ENCODE results near the gene PRKG1.

PRKG1 gene

DNA sequence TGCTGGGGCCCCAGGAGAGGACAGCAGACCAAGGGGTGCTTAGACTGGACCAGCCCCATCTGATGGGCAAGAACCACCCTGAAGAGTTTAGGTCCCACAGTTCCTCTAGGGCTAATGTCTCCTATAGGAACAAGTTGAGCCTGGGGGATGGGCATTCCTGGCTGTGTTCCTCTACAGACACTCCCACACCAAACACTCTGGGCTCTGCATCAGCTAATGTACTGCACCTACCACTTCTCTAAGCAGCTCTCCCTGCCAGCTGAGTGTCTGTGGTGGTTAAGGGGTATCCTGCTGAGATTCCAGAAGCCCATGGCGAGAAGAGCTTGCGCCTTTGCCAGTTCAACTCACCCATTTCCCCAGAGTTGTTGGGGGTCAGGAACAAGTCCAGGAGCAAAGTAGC lies 909.2 kb downstream of the PRKG1 start:
- TF ChIP-seq SIN3A (IDR thresholded peaks at IDR 0.05; ENCODE audit: borderline replicate concordance, insufficient read depth, low read length) (no peak), POLR2AphosphoS5 (IDR thresholded peaks at IDR 0.05; ENCODE audit: low read depth, low read length) (no peak), TAF1 (IDR thresholded peaks at IDR 0.05; ENCODE audit: borderline replicate concordance, insufficient read depth, low read length) (no peak), FOXP2 (optimal IDR thresholded peaks at IDR 0.05; ENCODE audit: borderline replicate concordance, extremely low read depth, extremely low read length, insufficient read depth) (no peak)
- TF ChIP-seq, protein P1, sequence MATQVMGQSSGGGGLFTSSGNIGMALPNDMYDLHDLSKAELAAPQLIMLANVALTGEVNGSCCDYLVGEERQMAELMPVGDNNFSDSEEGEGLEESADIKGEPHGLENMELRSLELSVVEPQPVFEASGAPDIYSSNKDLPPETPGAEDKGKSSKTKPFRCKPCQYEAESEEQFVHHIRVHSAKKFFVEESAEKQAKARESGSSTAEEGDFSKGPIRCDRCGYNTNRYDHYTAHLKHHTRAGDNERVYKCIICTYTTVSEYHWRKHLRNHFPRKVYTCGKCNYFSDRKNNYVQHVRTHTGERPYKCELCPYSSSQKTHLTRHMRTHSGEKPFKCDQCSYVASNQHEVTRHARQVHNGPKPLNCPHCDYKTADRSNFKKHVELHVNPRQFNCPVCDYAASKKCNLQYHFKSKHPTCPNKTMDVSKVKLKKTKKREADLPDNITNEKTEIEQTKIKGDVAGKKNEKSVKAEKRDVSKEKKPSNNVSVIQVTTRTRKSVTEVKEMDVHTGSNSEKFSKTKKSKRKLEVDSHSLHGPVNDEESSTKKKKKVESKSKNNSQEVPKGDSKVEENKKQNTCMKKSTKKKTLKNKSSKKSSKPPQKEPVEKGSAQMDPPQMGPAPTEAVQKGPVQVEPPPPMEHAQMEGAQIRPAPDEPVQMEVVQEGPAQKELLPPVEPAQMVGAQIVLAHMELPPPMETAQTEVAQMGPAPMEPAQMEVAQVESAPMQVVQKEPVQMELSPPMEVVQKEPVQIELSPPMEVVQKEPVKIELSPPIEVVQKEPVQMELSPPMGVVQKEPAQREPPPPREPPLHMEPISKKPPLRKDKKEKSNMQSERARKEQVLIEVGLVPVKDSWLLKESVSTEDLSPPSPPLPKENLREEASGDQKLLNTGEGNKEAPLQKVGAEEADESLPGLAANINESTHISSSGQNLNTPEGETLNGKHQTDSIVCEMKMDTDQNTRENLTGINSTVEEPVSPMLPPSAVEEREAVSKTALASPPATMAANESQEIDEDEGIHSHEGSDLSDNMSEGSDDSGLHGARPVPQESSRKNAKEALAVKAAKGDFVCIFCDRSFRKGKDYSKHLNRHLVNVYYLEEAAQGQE (IDR thresholded peaks at IDR 0.05; ENCODE audit: insufficient read depth in 1 of 2, low read depth in 2 of 2, low read length in 2 of 2), result no peak

DNA sequence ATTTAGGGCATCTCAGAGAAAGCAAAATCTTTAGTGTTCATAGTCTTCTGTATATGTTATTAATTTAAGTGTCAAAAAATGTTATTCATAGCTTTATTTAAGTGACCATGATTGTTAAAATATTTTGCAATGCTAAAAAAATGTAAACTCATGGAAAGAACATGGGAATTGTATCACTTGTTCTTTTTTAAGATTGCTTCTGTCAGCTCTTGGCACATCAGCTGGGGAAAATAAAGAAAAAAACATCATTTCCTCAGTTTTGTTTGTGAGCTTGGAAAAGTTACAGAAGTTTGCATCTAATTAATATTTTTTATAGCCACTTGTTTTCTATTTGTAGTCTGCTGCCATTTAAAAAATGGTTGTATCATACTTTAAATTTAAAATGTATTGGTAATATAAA lies 911.0 kb downstream of the PRKG1 start:
- no peak for TF ChIP-seq TAF1 (IDR thresholded peaks at IDR 0.05; ENCODE audit: borderline replicate concordance, insufficient read depth, low read length)
- TF ChIP-seq, protein P1 (IDR thresholded peaks at IDR 0.05; ENCODE audit: insufficient read depth in 1 of 2, low read depth in 2 of 2, low read length in 2 of 2), result no peak
- TF ChIP-seq SIN3A (IDR thresholded peaks at IDR 0.05; ENCODE audit: borderline replicate concordance, insufficient read depth, low read length), result no peak
- no peak for TF ChIP-seq FOXP2 (optimal IDR thresholded peaks at IDR 0.05; ENCODE audit: borderline replicate concordance, extremely low read depth, extremely low read length, insufficient read depth)
- no peak for TF ChIP-seq POLR2AphosphoS5 (IDR thresholded peaks at IDR 0.05; ENCODE audit: low read depth, low read length)

DNA sequence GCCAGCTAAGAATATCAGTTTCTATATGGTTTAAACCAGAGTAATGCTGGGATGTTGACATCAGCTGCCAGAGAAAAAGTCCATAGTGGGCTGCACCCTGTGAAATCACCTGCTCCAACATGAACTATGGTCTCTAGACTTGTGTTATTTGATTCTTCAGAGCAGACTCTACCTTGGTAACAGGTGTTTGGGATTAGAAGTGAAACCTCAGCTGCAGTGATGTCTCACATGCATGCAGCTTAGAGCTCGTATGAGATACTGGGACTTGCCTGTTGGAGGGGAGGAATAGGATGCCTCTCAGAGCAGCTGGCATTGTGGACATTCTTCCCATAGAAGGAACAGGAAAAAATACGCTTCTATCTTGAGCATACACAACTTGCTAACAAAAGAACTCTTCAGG lies 912.2 kb downstream of the PRKG1 start:
- TF ChIP-seq TAF1 (IDR thresholded peaks at IDR 0.05; ENCODE audit: borderline replicate concordance, insufficient read depth, low read length) (no peak), FOXP2 (optimal IDR thresholded peaks at IDR 0.05; ENCODE audit: borderline replicate concordance, extremely low read depth, extremely low read length, insufficient read depth) (no peak), POLR2AphosphoS5 (IDR thresholded peaks at IDR 0.05; ENCODE audit: low read depth, low read length) (no peak), SIN3A (IDR thresholded peaks at IDR 0.05; ENCODE audit: borderline replicate concordance, insufficient read depth, low read length) (no peak)
- TF ChIP-seq, protein P1 (IDR thresholded peaks at IDR 0.05; ENCODE audit: insufficient read depth in 1 of 2, low read depth in 2 of 2, low read length in 2 of 2), result no peak

DNA sequence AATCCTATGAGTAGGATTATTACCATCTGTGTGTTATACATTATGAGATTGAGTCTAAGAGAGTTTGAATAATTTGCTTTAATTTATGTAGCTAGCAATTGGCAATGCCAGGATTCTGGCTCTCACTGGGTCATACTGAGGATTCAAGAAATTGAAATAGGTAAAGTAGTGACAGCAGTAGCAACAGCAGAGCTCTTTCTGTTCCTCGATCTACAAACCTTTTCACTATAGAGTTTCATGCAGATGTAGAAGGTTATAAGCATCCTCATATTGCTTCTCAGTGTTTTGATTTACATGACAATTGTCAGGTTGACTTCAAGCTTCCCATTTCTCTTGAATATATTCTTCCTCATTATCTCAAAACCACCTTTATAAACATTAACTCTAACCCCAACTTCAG lies 919.2 kb downstream of the PRKG1 start:
- TF ChIP-seq TAF1 (IDR thresholded peaks at IDR 0.05; ENCODE audit: borderline replicate concordance, insufficient read depth, low read length), result no peak
- TF ChIP-seq, protein P1 (IDR thresholded peaks at IDR 0.05; ENCODE audit: insufficient read depth in 1 of 2, low read depth in 2 of 2, low read length in 2 of 2), result no peak
- TF ChIP-seq FOXP2 (optimal IDR thresholded peaks at IDR 0.05; ENCODE audit: borderline replicate concordance, extremely low read depth, extremely low read length, insufficient read depth), result no peak
- TF ChIP-seq SIN3A (IDR thresholded peaks at IDR 0.05; ENCODE audit: borderline replicate concordance, insufficient read depth, low read length), result no peak
- no peak for TF ChIP-seq POLR2AphosphoS5 (IDR thresholded peaks at IDR 0.05; ENCODE audit: low read depth, low read length)

DNA sequence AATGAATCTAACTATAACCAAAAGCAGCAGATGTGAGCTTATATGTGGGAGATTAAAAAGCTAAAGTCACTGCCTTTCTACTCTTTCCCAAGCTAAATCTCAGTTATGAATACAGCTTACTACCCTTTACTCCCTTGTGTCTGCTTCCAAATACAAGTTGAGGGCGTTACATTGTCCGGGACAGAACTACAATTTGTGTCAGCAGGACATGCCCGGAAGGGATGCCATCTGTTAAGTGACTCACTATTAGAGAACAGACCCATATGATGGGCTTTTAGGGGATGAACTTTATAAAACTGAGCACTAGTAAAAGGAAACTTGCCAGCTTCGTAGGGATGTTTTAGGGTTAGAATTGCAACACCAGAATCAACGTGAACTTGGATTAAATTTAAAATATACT lies 924.8 kb downstream of the PRKG1 start:
- TF ChIP-seq FOXP2 (optimal IDR thresholded peaks at IDR 0.05; ENCODE audit: borderline replicate concordance, extremely low read depth, extremely low read length, insufficient read depth), result no peak
- no peak for TF ChIP-seq POLR2AphosphoS5 (IDR thresholded peaks at IDR 0.05; ENCODE audit: low read depth, low read length)
- TF ChIP-seq, protein P1 (IDR thresholded peaks at IDR 0.05; ENCODE audit: insufficient read depth in 1 of 2, low read depth in 2 of 2, low read length in 2 of 2), result no peak
- no peak for TF ChIP-seq SIN3A (IDR thresholded peaks at IDR 0.05; ENCODE audit: borderline replicate concordance, insufficient read depth, low read length)
- no peak for TF ChIP-seq TAF1 (IDR thresholded peaks at IDR 0.05; ENCODE audit: borderline replicate concordance, insufficient read depth, low read length)
